Measurements from ENCODE around the gene ELL2.

DNA sequence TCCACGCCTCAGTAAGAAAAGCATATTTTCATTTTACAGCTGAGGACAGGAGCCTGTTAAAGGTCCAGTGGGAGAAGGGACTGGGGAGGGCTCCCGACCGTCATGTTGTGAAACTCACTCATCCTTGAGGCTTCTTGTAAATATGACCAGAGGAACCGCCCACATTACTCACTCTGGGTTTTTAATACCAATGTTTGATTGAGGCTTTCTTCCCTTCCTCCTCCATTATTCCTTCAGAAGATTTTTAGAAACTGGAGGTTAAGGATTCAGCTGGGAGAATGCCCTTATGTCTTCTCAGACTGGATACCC, 77.7 kb downstream of the ELL2 start:
- TF ChIP-seq ZFP30 (CRISPR knock-in tag; IDR thresholded peaks at IDR 0.05) (no peak), TSHZ2 (CRISPR knock-in tag; IDR thresholded peaks at IDR 0.05) (no peak), OSR1 (CRISPR knock-in tag; IDR thresholded peaks at IDR 0.05) (no peak), GLIS3 (CRISPR knock-in tag; IDR thresholded peaks at IDR 0.05) (no peak), TCF4 (CRISPR knock-in tag; IDR thresholded peaks at IDR 0.05; ENCODE audit: borderline replicate concordance) (no peak), ZNF70 (CRISPR knock-in tag; IDR thresholded peaks at IDR 0.05) (no peak), RARB (CRISPR knock-in tag; IDR thresholded peaks at IDR 0.05) (no peak), TOX (CRISPR knock-in tag; IDR thresholded peaks at IDR 0.05; ENCODE audit: borderline replicate concordance) (no peak), PATZ1 (CRISPR knock-in tag; IDR thresholded peaks at IDR 0.05; ENCODE audit: borderline replicate concordance) (no peak), ISL1 (CRISPR knock-in tag; IDR thresholded peaks at IDR 0.05) (no peak), ZNF565 (CRISPR knock-in tag; conservative IDR thresholded peaks at IDR 0.05; ENCODE audit: low read depth) (no peak), ZC3H10 (CRISPR knock-in tag; IDR thresholded peaks at IDR 0.05) (no peak), ESRRG (CRISPR knock-in tag; IDR thresholded peaks at IDR 0.05) (no peak), CSRNP3 (CRISPR knock-in tag; IDR thresholded peaks at IDR 0.05) (no peak)
